ENCODE data around the gene H6PD. TPM values are rescaled to one million over a fixed set of nuclear protein-coding genes. Genes with fewer than 3 reads are reported as not detected.

Gene H6PD
- total RNA-seq, 2 donors from 2014 or later: 33.3 to 40.6 TPM

GRCh38 chr1:9248341-9249262 lies 14.0 kb downstream of the H6PD start:
- intact Hi-C loops (cut with DNase I): no loop called here
- ATAC-seq (no peak), DNase-seq (no peak)

GRCh38 chr1:9249263-9249533 lies 14.6 kb downstream of the H6PD start:
- DNase-seq (no peak), ATAC-seq (no peak)
- intact Hi-C loops (cut with DNase I): no loop called here

GRCh38 chr1:9249534-9250410 lies 15.2 kb downstream of the H6PD start:
- peak; percentile 53 for DNase-seq
- peak; percentile 13 to 42 for ATAC-seq
- intact Hi-C loops (cut with DNase I): no loop called here

GRCh38 chr1:9250411-9251381 lies 16.1 kb downstream of the H6PD start:
- intact Hi-C loops (cut with DNase I): no loop called here
- ATAC-seq (peak; percentile 14 to 71), DNase-seq (no peak)

GRCh38 chr1:9251501-9251900 lies 16.9 kb downstream of the H6PD start:
- DNase-seq (no peak), ATAC-seq (peak; percentile 17 to 21)
- intact Hi-C loops (cut with DNase I): no loop called here

GRCh38 chr1:9253004-9253403 lies 18.4 kb downstream of the H6PD start:
- no peak for DNase-seq
- intact Hi-C loops (cut with DNase I): no loop called here

GRCh38 chr1:9253453-9254105 lies 19.0 kb downstream of the H6PD start:
- intact Hi-C loops (cut with DNase I): no loop called here
- no peak for DNase-seq
- ATAC-seq: peak; percentile 7 to 35

More at GRCh38 chr1:9253004-9253403, 18.4 kb downstream of the H6PD start:
- ATAC-seq: no peak

GRCh38 chr1:9256332-9256731 lies 21.8 kb downstream of the H6PD start:
- no peak for ATAC-seq
- DNase-seq: no peak
- intact Hi-C loops (cut with DNase I): no loop called here

- no peak for DNase-seq
- ATAC-seq: no peak
- intact Hi-C loops (cut with DNase I): no loop called here
These were observed 23.3 kb downstream of the H6PD start for GRCh38 chr1:9257851-9258250.

- DNase-seq (no peak), ATAC-seq (no peak)
- intact Hi-C loops (cut with DNase I): no loop called here
These were observed 24.1 kb downstream of the H6PD start for GRCh38 chr1:9258629-9259028.

- no peak for ATAC-seq
- no peak for DNase-seq
- intact Hi-C loops (cut with DNase I): no loop called here
These were observed 25.6 kb downstream of the H6PD start for GRCh38 chr1:9260059-9260766.

GRCh38 chr1:9261496-9261895 lies 26.9 kb downstream of the H6PD start:
- DNase-seq: no peak
- no peak for ATAC-seq
- intact Hi-C loops (cut with DNase I): no loop called here

GRCh38 chr1:9262096-9262986 lies 27.8 kb downstream of the H6PD start:
- DNase-seq (no peak), ATAC-seq (no peak)
- intact Hi-C loops (cut with DNase I): no loop called here

- intact Hi-C loops (cut with DNase I): no loop called here
These were observed 28.8 kb downstream of the H6PD start for GRCh38 chr1:9263276-9263855.

GRCh38 chr1:9263984-9264872 lies 29.7 kb downstream of the H6PD start:
- no peak for ATAC-seq
- intact Hi-C loops (cut with DNase I): no loop called here

More at GRCh38 chr1:9263276-9263855, 28.8 kb downstream of the H6PD start:
- DNase-seq: no peak
- no peak for ATAC-seq

GRCh38 chr1:9265037-9265436 lies 30.5 kb downstream of the H6PD start:
- intact Hi-C loops (cut with DNase I): loop anchor here in 1 of 2 donors (5.0 kb wide), 1 partner anchor 227 kb away; no protein-coding TSS in a partner anchor
- DNase-seq (no peak), ATAC-seq (no peak)

More at GRCh38 chr1:9263984-9264872, 29.7 kb downstream of the H6PD start:
- DNase-seq: no peak
